ENCODE results near the gene SELENOW.
"Not testable (repeated sequence)": the region's sequence is repeated elsewhere in the genome, so short reads cannot be mapped to it uniquely, and the experiment has no call there.

Gene SELENOW

GRCh38 chr19:47741544-47742140 is 36.9 kb upstream of the SELENOW start:
- Histone ChIP-seq H2AFZ (ENCODE audit: low read depth, low read length, severe bottlenecking) (no peak overlapping the region), H3K27me3 (ENCODE audit: low read length) (no peaks in the 10 kb centered on the region), H3K27ac (ENCODE audit: low read depth, low read length) (no peak overlapping the region), H3F3A (ENCODE audit: insufficient read depth) (no peaks in the 10 kb centered on the region), H3K4me2 (ENCODE audit: low read depth, low read length, poor library complexity, severe bottlenecking) (no peak overlapping the region), H4K20me1 (ENCODE audit: low read depth, low read length) (no peaks in the 10 kb centered on the region), H3K9me2 (replicated peaks; ENCODE audit: insufficient read depth, low read length) (no peaks in the 10 kb centered on the region), H3K4me3 (ENCODE audit: insufficient read depth, low read length, poor library complexity, severe bottlenecking) (no peak overlapping the region), H3K9ac (ENCODE audit: low read length) (no peak overlapping the region), H3K9me3 (ENCODE audit: insufficient read depth, low read length) (no peaks in the 10 kb centered on the region), H3K79me2 (ENCODE audit: insufficient read depth, low read length) (peaks cover 10% of the 10 kb centered on the region), H3K36me3 (ENCODE audit: low read length) (no peaks in the 10 kb centered on the region)
- TF ChIP-seq CTCF (IDR thresholded peaks at IDR 0.05; ENCODE audit: insufficient read depth, low read length, poor library complexity, severe bottlenecking), result no peak
- no peak for TF ChIP-seq EZH2phosphoT487 (conservative IDR thresholded peaks at IDR 0.05; ENCODE audit: low read length)

GRCh38 chr19:47742634-47743033 is 35.9 kb upstream of the SELENOW start:
- H3K9ac ChIP-seq (ENCODE audit: low read length), result no peak overlapping the region
- H3K4me2 ChIP-seq (ENCODE audit: low read depth, low read length, poor library complexity, severe bottlenecking), result no peak overlapping the region
- no peaks in the 10 kb centered on the region for H3K9me2 ChIP-seq (replicated peaks; ENCODE audit: insufficient read depth, low read length)
- H2AFZ ChIP-seq (ENCODE audit: low read depth, low read length, severe bottlenecking), result no peak overlapping the region
- H3K9me3 ChIP-seq (ENCODE audit: insufficient read depth, low read length), result no peaks in the 10 kb centered on the region
- TF ChIP-seq CTCF (IDR thresholded peaks at IDR 0.05; ENCODE audit: insufficient read depth, low read length, poor library complexity, severe bottlenecking), result no peak
- TF ChIP-seq EZH2phosphoT487 (conservative IDR thresholded peaks at IDR 0.05; ENCODE audit: low read length), result no peak
- no peaks in the 10 kb centered on the region for H3F3A ChIP-seq (ENCODE audit: insufficient read depth)
- H4K20me1 ChIP-seq (ENCODE audit: low read depth, low read length), result no peaks in the 10 kb centered on the region
- no peak overlapping the region for H3K4me3 ChIP-seq (ENCODE audit: insufficient read depth, low read length, poor library complexity, severe bottlenecking)
- H3K79me2 ChIP-seq (ENCODE audit: insufficient read depth, low read length), result peaks cover 19% of the 10 kb centered on the region
- no peaks in the 10 kb centered on the region for H3K36me3 ChIP-seq (ENCODE audit: low read length)
- no peak overlapping the region for H3K27ac ChIP-seq (ENCODE audit: low read depth, low read length)
- H3K27me3 ChIP-seq (ENCODE audit: low read length), result no peaks in the 10 kb centered on the region

DNA sequence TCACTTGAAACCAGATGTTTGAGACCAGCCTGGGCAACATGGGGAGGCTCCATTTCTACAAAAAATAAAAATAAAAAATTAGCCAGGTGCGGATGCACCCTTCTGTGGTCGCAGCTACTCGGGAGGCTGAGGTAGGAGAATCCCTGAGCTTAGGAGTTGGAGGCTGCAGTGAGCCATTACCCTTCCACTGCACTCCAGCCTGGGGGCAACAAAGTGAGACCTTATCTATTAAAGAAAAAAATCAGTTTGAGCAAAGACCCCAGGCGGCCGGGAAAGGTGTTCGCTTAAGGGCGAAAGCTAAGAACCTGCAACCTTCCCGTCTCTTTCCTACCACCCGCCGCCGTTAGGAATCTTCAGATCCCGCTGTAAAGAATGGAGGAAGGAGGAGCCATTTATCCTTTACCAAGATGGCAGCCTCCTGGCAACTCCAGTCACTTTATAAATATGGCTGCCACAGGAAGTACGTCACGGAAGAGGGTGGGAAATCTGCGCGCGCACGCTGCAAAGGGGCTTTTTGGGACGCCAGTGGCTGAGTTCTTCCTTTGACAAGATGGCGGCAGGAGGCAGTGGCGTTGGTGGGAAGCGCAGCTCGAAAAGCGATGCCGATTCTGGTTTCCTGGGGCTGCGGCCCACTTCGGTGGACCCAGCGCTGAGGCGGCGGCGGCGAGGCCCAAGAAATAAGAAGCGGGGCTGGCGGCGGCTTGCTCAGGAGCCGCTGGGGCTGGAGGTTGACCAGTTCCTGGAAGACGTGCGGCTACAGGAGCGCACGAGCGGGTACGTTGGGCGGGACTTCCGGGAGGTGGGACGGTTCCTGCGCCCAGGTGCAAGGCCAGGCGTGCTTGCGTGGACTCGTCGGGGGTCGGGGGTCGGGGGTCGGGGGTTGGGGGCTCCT is 33.2 kb upstream of the SELENOW start, which contains the start of gene NOP53:
TSS of gene NOP53 (plus strand) at position 537 of the 892 bp plus-strand sequence. CDS start at position 551, 14 bp downstream.
- peak within 1 kb of the TSS; percentile 85 for H3K9ac ChIP-seq (ENCODE audit: low read length)
- no peak for TF ChIP-seq EZH2phosphoT487 (conservative IDR thresholded peaks at IDR 0.05; ENCODE audit: low read length)
- no peak for TF ChIP-seq CTCF (IDR thresholded peaks at IDR 0.05; ENCODE audit: insufficient read depth, low read length, poor library complexity, severe bottlenecking)
- H3K9me3 ChIP-seq (ENCODE audit: insufficient read depth, low read length), result no peaks in the 10 kb centered on the region
- H3K9me2 ChIP-seq (replicated peaks; ENCODE audit: insufficient read depth, low read length), result no peaks in the 10 kb centered on the region
- peaks cover 32% of the 10 kb centered on the region for H3K79me2 ChIP-seq (ENCODE audit: insufficient read depth, low read length)
- peak within 1 kb of the TSS; percentile 97 for H2AFZ ChIP-seq (ENCODE audit: low read depth, low read length, severe bottlenecking)
- H3F3A ChIP-seq (ENCODE audit: insufficient read depth), result no peaks in the 10 kb centered on the region
- peak within 1 kb of the TSS; percentile 74 for H3K4me2 ChIP-seq (ENCODE audit: low read depth, low read length, poor library complexity, severe bottlenecking)
- no peaks in the 10 kb centered on the region for H3K36me3 ChIP-seq (ENCODE audit: low read length)
- H4K20me1 ChIP-seq (ENCODE audit: low read depth, low read length), result no peaks in the 10 kb centered on the region
- peak within 1 kb of the TSS; percentile 77 for H3K27ac ChIP-seq (ENCODE audit: low read depth, low read length)
- H3K4me3 ChIP-seq (ENCODE audit: insufficient read depth, low read length, poor library complexity, severe bottlenecking), result peak within 1 kb of the TSS; percentile 94
- H3K27me3 ChIP-seq (ENCODE audit: low read length), result no peaks in the 10 kb centered on the region

- not testable (repeated sequence) for H3K36me3 ChIP-seq (ENCODE audit: low read length); H3F3A ChIP-seq (ENCODE audit: insufficient read depth); H3K9me2 ChIP-seq (replicated peaks; ENCODE audit: insufficient read depth, low read length); H3K27ac ChIP-seq (ENCODE audit: low read depth, low read length); H3K27me3 ChIP-seq (ENCODE audit: low read length); H2AFZ ChIP-seq (ENCODE audit: low read depth, low read length, severe bottlenecking); H3K9me3 ChIP-seq (ENCODE audit: insufficient read depth, low read length); H4K20me1 ChIP-seq (ENCODE audit: low read depth, low read length)
- Histone ChIP-seq H3K4me3 (ENCODE audit: insufficient read depth, low read length, poor library complexity, severe bottlenecking) (peak overlapping the region; percentile 94), H3K4me2 (ENCODE audit: low read depth, low read length, poor library complexity, severe bottlenecking) (peak overlapping the region; percentile 74), H3K9ac (ENCODE audit: low read length) (peak overlapping the region; percentile 85), H3K79me2 (ENCODE audit: insufficient read depth, low read length) (peaks cover 32% of the 10 kb centered on the region)
Measured at GRCh38 chr19:47746129-47746528, 32.4 kb upstream of the SELENOW start.

Data from SU-DHL-6 (cell line).